HepG2 (cell line): ENCODE data around the gene MXD1. TPM values are rescaled to one million over a fixed set of nuclear protein-coding genes. Genes with fewer than 3 reads are reported as not detected.

ENCODE experiments used
- BATF2 ChIP-seq: sonication (generic); formaldehyde crosslinking; IDR thresholded peaks from 2 replicates; pipeline ENCODE4 v1.8.0; 2022; ENCODE audit warnings: mild to moderate bottlenecking, missing genetic modification reagents, moderate library complexity
- BCLAF1 ChIP-seq: fragments of 450-650 bp; IDR thresholded peaks from 2 replicates; pipeline ENCODE4 v1.6.1; 2017; ENCODE audit warnings: mild to moderate bottlenecking
- BRF2 ChIP-seq: sonication (generic); formaldehyde crosslinking; IDR thresholded peaks from 2 replicates; pipeline ENCODE4 v1.8.1; 2022; ENCODE audit warnings: mild to moderate bottlenecking, missing genetic modification reagents
- CENPBD1 ChIP-seq: sonication (generic); formaldehyde crosslinking; IDR thresholded peaks from 2 replicates; pipeline ENCODE4 v1.8.0; 2022; ENCODE audit warnings: missing genetic modification reagents, low read depth, mild to moderate bottlenecking, borderline replicate concordance
- ERF ChIP-seq: IDR thresholded peaks from 2 replicates; pipeline ENCODE4 v1.6.1; 2018; ENCODE audit warnings: missing biosample characterization, missing genetic modification reagents
- JUNB ChIP-seq: sonication (generic); formaldehyde crosslinking; IDR thresholded peaks from 2 replicates; pipeline ENCODE4 v1.8.0; 2022; ENCODE audit warnings: missing genetic modification reagents, mild to moderate bottlenecking, borderline replicate concordance
- KDM3A ChIP-seq: IDR thresholded peaks from 2 replicates; pipeline ENCODE4 v1.6.1; 2018; ENCODE audit warnings: low read depth, missing compliant biosample characterization
- MYPOP ChIP-seq: sonication (generic); formaldehyde crosslinking; IDR thresholded peaks from 2 replicates; pipeline ENCODE4 v1.8.1; 2023; ENCODE audit warnings: mild to moderate bottlenecking, moderate library complexity, missing genetic modification reagents
- NONO ChIP-seq, 2 experiments: fragments of 450-650 bp in 1 of 2; sonication (generic) in 1 of 2; formaldehyde crosslinking in 1 of 2; IDR thresholded peaks in 1 of 2; conservative IDR thresholded peaks in 1 of 2; 2 replicates each; pipeline versions ENCODE4 v1.6.1 to v1.8.0; 2017 to 2022; ENCODE audit warnings: mild to moderate bottlenecking in 1 of 2, missing genetic modification reagents in 1 of 2, moderate library complexity in 1 of 2
- PTBP1 ChIP-seq: fragments of 200-400 bp; formaldehyde crosslinking; IDR thresholded peaks from 2 replicates; pipeline ENCODE4 v1.6.1; 2018; ENCODE audit warnings: low read length, low read depth; ENCODE audit not compliant: poor library complexity, severe bottlenecking
- WIZ ChIP-seq: sonication (generic); formaldehyde crosslinking; IDR thresholded peaks from 2 replicates; pipeline ENCODE4 v1.5.1; 2020; ENCODE audit warnings: mild to moderate bottlenecking, missing genetic modification reagents
- ZBTB25 ChIP-seq: IDR thresholded peaks from 2 replicates; pipeline ENCODE4 v1.6.1; 2018; ENCODE audit warnings: missing genetic modification reagents
- ZFP82 ChIP-seq: sonication (generic); formaldehyde crosslinking; IDR thresholded peaks from 2 replicates; pipeline ENCODE4 v1.5.1; 2020; ENCODE audit warnings: mild to moderate bottlenecking, missing genetic modification reagents, borderline replicate concordance
- ZNF136 ChIP-seq: sonication (generic); formaldehyde crosslinking; IDR thresholded peaks from 2 replicates; pipeline ENCODE4 v1.8.1; 2022; ENCODE audit warnings: low read depth, mild to moderate bottlenecking, moderate library complexity, missing genetic modification reagents
- ZNF234 ChIP-seq: sonication (generic); formaldehyde crosslinking; conservative IDR thresholded peaks from 2 replicates; pipeline ENCODE4 v1.5.1; 2020; ENCODE audit warnings: mild to moderate bottlenecking, missing genetic modification reagents
- ZNF331 ChIP-seq: sonication (generic); formaldehyde crosslinking; IDR thresholded peaks from 2 replicates; pipeline ENCODE4 v1.4.0; 2020; ENCODE audit warnings: missing genetic modification reagents
- ZNF792 ChIP-seq: IDR thresholded peaks from 2 replicates; pipeline ENCODE4 v1.6.1; 2016
- ZNF83 ChIP-seq: sonication (generic); formaldehyde crosslinking; IDR thresholded peaks from 2 replicates; pipeline ENCODE4 v1.4.0; 2020; ENCODE audit warnings: missing genetic modification reagents, mild to moderate bottlenecking, borderline replicate concordance
- polyA plus RNA-seq, 8 experiments: library from polyadenylated mRNA; depleted of rRNA in 3 of 8; stranded (reverse) in 7 of 8; unstranded in 1 of 8; fragments of >200 nt; fragmentation: Illumina TruSeq in 4 of 8; extraction: Trizol in 4 of 8; gene quantifications; 2 replicates each; pipeline versions ENCODE4 v1.2.1 to v1.2.3, GENCODE V29; 2011 to 2016; ENCODE audit warnings: low read depth in 4 of 8, missing spikeins in 1 of 8, mixed read lengths in 1 of 8; ENCODE audit not compliant: insufficient read depth in 1 of 8
- total RNA-seq, 5 experiments: library from RNA; depleted of rRNA; stranded (reverse); fragments of >200 nt; fragmentation: Illumina TruSeq; extraction: Trizol; gene quantifications; 2 replicates each; pipeline ENCODE4 v1.2.3, GENCODE V29; 2016; ENCODE audit warnings: low read depth in 1 of 5

MXD1 gene
- total and polyA plus RNA-seq, 2 of the 13 experiments (the other 11 are each of a cell fraction or from before 2014, with no cell fraction given) = 6.4 to 14.9 TPM

- peak; percentile 63 for TF ChIP-seq BRF2
- 0 out of 2 replicates have a peak, but pooled peaks have one; percentile 51 for TF ChIP-seq ZNF83 (CRISPR knock-in tag)
- peak; percentile 97 for TF ChIP-seq ZBTB25 (CRISPR knock-in tag)
- TF ChIP-seq ZNF792 = peak; percentile 96
- TF ChIP-seq PTBP1 = no peak
- peak; percentile 98 for TF ChIP-seq ERF (CRISPR knock-in tag)
- TF ChIP-seq BATF2 (CRISPR knock-in tag) = no peak
- no peak for TF ChIP-seq BCLAF1
- TF ChIP-seq ZNF234 (CRISPR knock-in tag) = 0 out of 2 replicates have a peak, but pooled peaks have one; percentile 51
- peak; percentile 87; the same call in 1 of the 2 replicates for TF ChIP-seq ZNF136 (CRISPR knock-in tag)
- TF ChIP-seq CENPBD1 = no peak
- TF ChIP-seq JUNB (CRISPR knock-in tag) = no peak
- TF ChIP-seq KDM3A = peak; percentile 94
- peak; percentile 95 for TF ChIP-seq ZNF331 (CRISPR knock-in tag)
- peak; percentile 55; the same call in 1 of the 2 replicates for TF ChIP-seq MYPOP (CRISPR knock-in tag)
- TF ChIP-seq WIZ (CRISPR knock-in tag) = 0 out of 2 replicates have a peak, but pooled peaks have one; percentile 45
- TF ChIP-seq NONO (IDR thresholded peaks at IDR 0.05) = no peak
- peak; percentile 60; the same call in 1 of the 2 replicates for TF ChIP-seq NONO (CRISPR knock-in tag; conservative IDR thresholded peaks at IDR 0.05)
- peak; percentile 82; the same call in 1 of the 2 replicates for TF ChIP-seq ZFP82
Measured at GRCh38 chr2:69893684-69894551, 21.0 kb upstream of the MXD1 start, which contains the start of gene SNRNP27 (continued).
